Esophagus squamous epithelium (tissue), 5 donors: Measurements from ENCODE around the gene TMPRSS15. TPM values are rescaled to one million over a fixed set of nuclear protein-coding genes. Genes with fewer than 3 reads are reported as not detected.

Experiments used
- DNase-seq: peaks from one replicate; lab custom pipeline; 2025; lab: John Stamatoyannopoulos, UW
- H3K27ac ChIP-seq, 4 donors: fragments of 200-600 bp; sonication (generic); one replicate each; pipeline ENCODE4 v1.5.1; 2016 to 2019; ENCODE audit warnings: mild to moderate bottlenecking in 1 of 4
- H3K27me3 ChIP-seq, 4 donors: fragments of 200-600 bp; sonication (generic); 1 replicate in 3 of 4; 2 replicates in 1 of 4; pipeline versions ENCODE4 v1.5.1 to v1.6.0; 2017 to 2021; ENCODE audit warnings: antibody characterized with exemption in 1 of 4
- H3K36me3 ChIP-seq, 3 donors: fragments of 200-600 bp; sonication (generic); one replicate each; pipeline ENCODE4 v1.5.1; 2016 to 2019
- H3K4me1 ChIP-seq, 3 donors: fragments of 200-600 bp; sonication (generic); one replicate each; pipeline ENCODE4 v1.5.1; 2017 to 2019
- H3K4me3 ChIP-seq, 4 donors: fragments of 200-600 bp; sonication (generic); 1 replicate in 3 of 4; 2 replicates in 1 of 4; pipeline ENCODE4 v1.5.1; 2016 to 2019; ENCODE audit warnings: mild to moderate bottlenecking in 2 of 4, moderate library complexity in 1 of 4
- H3K9me3 ChIP-seq, 3 donors: fragments of 200-600 bp; sonication (generic); one replicate each; pipeline ENCODE4 v1.5.1; 2016 to 2019
- CTCF ChIP-seq, 6 experiments: fragments of 450-650 bp in 4 of 6; fragments of 200-600 bp in 2 of 6; sonication (generic) in 2 of 6; IDR thresholded peaks; one replicate each; pipeline ENCODE4 v1.5.1; 2016 to 2019; ENCODE audit warnings: antibody characterized with exemption in 6 of 6, mild to moderate bottlenecking in 4 of 6, moderate library complexity in 4 of 6
- POLR2A ChIP-seq, 4 donors: fragments of 450-650 bp; IDR thresholded peaks; one replicate each; pipeline ENCODE4 v1.6.1; 2017; ENCODE audit warnings: antibody characterized with exemption in 4 of 4, mild to moderate bottlenecking in 4 of 4, moderate library complexity in 3 of 4
- WGBS, 2 donors: methylation state at CpG; one replicate each; pipeline ENCODE4 v1.1.5; 2018; 5-methylcytosine and 5-hydroxymethylcytosine counted together
- intact Hi-C: fragments of 100-400 bp; cut with DNase I; formaldehyde crosslinking; loops from one replicate; pipeline ENCODE4 v1.15.0; 2022
- total RNA-seq, 4 donors: library from RNA; depleted of rRNA; stranded (reverse); fragments of >200 nt; gene quantifications; one replicate each; pipeline ENCODE4 v1.1.0, GENCODE V29; 2016
- donor health status: DM: yes; HTN: yes; CAD: no.

TMPRSS15 gene
- total RNA-seq, 4 donors from 2014 or later, result not detected

- Histone ChIP-seq H3K4me3 (no peak overlapping the region), H3K27me3 (no peaks in the 10 kb centered on the region), H3K9me3 (no peaks in the 10 kb centered on the region), H3K36me3 (no peaks in the 10 kb centered on the region), H3K27ac (no peak overlapping the region), H3K4me1 (no peaks in the 10 kb centered on the region)
- TF ChIP-seq CTCF (IDR thresholded peaks at IDR 0.05), result no peak
- no peak for TF ChIP-seq POLR2A (IDR thresholded peaks at IDR 0.05)
- 71 to 79% methylated on average over 4 of the region's 4 CpGs for WGBS, 2 donors
- DNase-seq, result no peak
- intact Hi-C loops, result no loop called here
Measured at GRCh38 chr21:18285379-18285778, 118.2 kb downstream of the TMPRSS15 start.

- TF ChIP-seq POLR2A (IDR thresholded peaks at IDR 0.05), result no peak
- no peak for TF ChIP-seq CTCF (IDR thresholded peaks at IDR 0.05)
- H3K27me3 ChIP-seq, result no peaks in the 10 kb centered on the region
- WGBS, 2 donors, result 32 to 45% methylated on average over 3 of the region's 3 CpGs
- H3K4me3 ChIP-seq, result no peak overlapping the region
- no peaks in the 10 kb centered on the region for H3K4me1 ChIP-seq
- no peaks in the 10 kb centered on the region for H3K9me3 ChIP-seq
- no peak overlapping the region for H3K27ac ChIP-seq
- intact Hi-C loops, result no loop called here
- DNase-seq, result no peak
- no peaks in the 10 kb centered on the region for H3K36me3 ChIP-seq
Measured at GRCh38 chr21:18275781-18276180, 127.8 kb downstream of the TMPRSS15 start.

GRCh38 chr21:18274370-18274769, 129.2 kb downstream of the TMPRSS15 start:
- Histone ChIP-seq H3K27ac (no peak overlapping the region), H3K4me1 (no peaks in the 10 kb centered on the region), H3K4me3 (no peak overlapping the region), H3K36me3 (no peaks in the 10 kb centered on the region), H3K9me3 (no peaks in the 10 kb centered on the region), H3K27me3 (no peaks in the 10 kb centered on the region)
- TF ChIP-seq POLR2A (IDR thresholded peaks at IDR 0.05) (no peak), CTCF (IDR thresholded peaks at IDR 0.05) (no peak)
- intact Hi-C loops, result no loop called here
- no peak for DNase-seq
- 59 to 65% methylated on average over 5 of the region's 5 CpGs for WGBS, 2 donors

GRCh38 chr21:18273400-18273799, 130.2 kb downstream of the TMPRSS15 start:
- no peak for TF ChIP-seq CTCF (IDR thresholded peaks at IDR 0.05)
- no peak for TF ChIP-seq POLR2A (IDR thresholded peaks at IDR 0.05)
- no peaks in the 10 kb centered on the region for H3K4me1 ChIP-seq

GRCh38 chr21:18269856-18270255, 133.7 kb downstream of the TMPRSS15 start:
- no peak overlapping the region for H3K27ac ChIP-seq
- WGBS, 2 donors, result 90 to 91% methylated on average over 7 of the region's 7 CpGs
- H3K4me3 ChIP-seq, result no peak overlapping the region
- TF ChIP-seq POLR2A (IDR thresholded peaks at IDR 0.05), result no peak
- TF ChIP-seq CTCF (IDR thresholded peaks at IDR 0.05), result no peak
- no peaks in the 10 kb centered on the region for H3K4me1 ChIP-seq
- DNase-seq, result no peak
- no peaks in the 10 kb centered on the region for H3K9me3 ChIP-seq
- intact Hi-C loops, result no loop called here
- H3K27me3 ChIP-seq, result no peaks in the 10 kb centered on the region
- no peaks in the 10 kb centered on the region for H3K36me3 ChIP-seq

More at GRCh38 chr21:18273400-18273799, 130.2 kb downstream of the TMPRSS15 start:
- no peaks in the 10 kb centered on the region for H3K27me3 ChIP-seq
- DNase-seq, result no peak
- intact Hi-C loops, result no loop called here
- H3K4me3 ChIP-seq, result no peak overlapping the region
- 85 to 86% methylated on average over 4 of the region's 4 CpGs for WGBS, 2 donors
- no peaks in the 10 kb centered on the region for H3K36me3 ChIP-seq
- no peak overlapping the region for H3K27ac ChIP-seq
- no peaks in the 10 kb centered on the region for H3K9me3 ChIP-seq
